NCI-H1436 (cell line): ENCODE measurements around the gene FREY1.

Experiments used
- DNase-seq: peaks from one replicate; lab custom pipeline; 2025; lab: John Stamatoyannopoulos, UW

Gene FREY1

GRCh38 chr11:45870706-45871105, 36.4 kb downstream of the FREY1 start:
- DNase-seq = no peak

- no peak for DNase-seq
Measured at GRCh38 chr11:45869551-45869950, 37.5 kb downstream of the FREY1 start.

- DNase-seq = no peak
Measured at GRCh38 chr11:45864041-45864440, 43.0 kb downstream of the FREY1 start.

- no peak for DNase-seq
Measured at GRCh38 chr11:45860764-45861510, 46.1 kb downstream of the FREY1 start.

GRCh38 chr11:45860348-45860747, 46.7 kb downstream of the FREY1 start:
- no peak for DNase-seq

- DNase-seq = no peak
Measured at GRCh38 chr11:45859661-45860140, 47.4 kb downstream of the FREY1 start.

GRCh38 chr11:45858751-45859398, 48.2 kb downstream of the FREY1 start:
- DNase-seq = no peak

GRCh38 chr11:45857961-45858474, 49.1 kb downstream of the FREY1 start:
- DNase-seq = no peak
